Measurements from ENCODE around the gene COG5. TPM values are rescaled to one million over a fixed set of nuclear protein-coding genes. Genes with fewer than 3 reads are reported as not detected.
A peak's percentile ranks its signal among the peaks of the same experiment; 100 is the strongest.

Gene COG5
- total RNA-seq, 1 donor from 2014 or later: 36.3 TPM

DNA sequence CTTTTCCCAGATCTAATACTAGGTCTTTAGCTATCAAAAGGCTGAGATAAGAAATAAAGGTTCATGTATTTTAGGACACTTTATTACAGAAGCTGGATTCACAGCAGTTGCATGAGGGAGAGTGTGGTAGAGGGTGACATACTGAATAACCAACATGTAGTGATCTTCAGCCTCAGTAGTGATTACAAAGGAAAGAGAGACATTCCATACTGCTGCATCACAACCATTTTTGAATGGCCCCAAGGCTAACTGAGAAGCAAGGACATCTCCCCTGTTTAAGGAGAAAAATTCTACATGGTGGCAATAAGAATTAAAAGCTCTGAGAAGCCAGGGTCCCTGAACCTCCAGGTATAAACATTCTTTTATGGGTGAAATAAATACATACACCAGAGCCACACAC, 35.3 kb downstream of the COG5 start:
- H3K4me3 ChIP-seq (ENCODE audit: low read depth, low read length): no peak overlapping the region
- FAIRE-seq: no peak
- no peaks in the 10 kb centered on the region for H3K36me3 ChIP-seq (ENCODE audit: control insufficient read depth, insufficient read depth, low read length)
- DNase-seq (ENCODE audit: low read depth): peak; percentile 64
- TF ChIP-seq, protein P1, sequence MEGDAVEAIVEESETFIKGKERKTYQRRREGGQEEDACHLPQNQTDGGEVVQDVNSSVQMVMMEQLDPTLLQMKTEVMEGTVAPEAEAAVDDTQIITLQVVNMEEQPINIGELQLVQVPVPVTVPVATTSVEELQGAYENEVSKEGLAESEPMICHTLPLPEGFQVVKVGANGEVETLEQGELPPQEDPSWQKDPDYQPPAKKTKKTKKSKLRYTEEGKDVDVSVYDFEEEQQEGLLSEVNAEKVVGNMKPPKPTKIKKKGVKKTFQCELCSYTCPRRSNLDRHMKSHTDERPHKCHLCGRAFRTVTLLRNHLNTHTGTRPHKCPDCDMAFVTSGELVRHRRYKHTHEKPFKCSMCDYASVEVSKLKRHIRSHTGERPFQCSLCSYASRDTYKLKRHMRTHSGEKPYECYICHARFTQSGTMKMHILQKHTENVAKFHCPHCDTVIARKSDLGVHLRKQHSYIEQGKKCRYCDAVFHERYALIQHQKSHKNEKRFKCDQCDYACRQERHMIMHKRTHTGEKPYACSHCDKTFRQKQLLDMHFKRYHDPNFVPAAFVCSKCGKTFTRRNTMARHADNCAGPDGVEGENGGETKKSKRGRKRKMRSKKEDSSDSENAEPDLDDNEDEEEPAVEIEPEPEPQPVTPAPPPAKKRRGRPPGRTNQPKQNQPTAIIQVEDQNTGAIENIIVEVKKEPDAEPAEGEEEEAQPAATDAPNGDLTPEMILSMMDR (IDR thresholded peaks at IDR 0.05; ENCODE audit: insufficient read depth, low read length, severe bottlenecking): no peak
- H3K27me3 ChIP-seq (ENCODE audit: control insufficient read depth, insufficient read depth, low read length): no peaks in the 10 kb centered on the region

DNA sequence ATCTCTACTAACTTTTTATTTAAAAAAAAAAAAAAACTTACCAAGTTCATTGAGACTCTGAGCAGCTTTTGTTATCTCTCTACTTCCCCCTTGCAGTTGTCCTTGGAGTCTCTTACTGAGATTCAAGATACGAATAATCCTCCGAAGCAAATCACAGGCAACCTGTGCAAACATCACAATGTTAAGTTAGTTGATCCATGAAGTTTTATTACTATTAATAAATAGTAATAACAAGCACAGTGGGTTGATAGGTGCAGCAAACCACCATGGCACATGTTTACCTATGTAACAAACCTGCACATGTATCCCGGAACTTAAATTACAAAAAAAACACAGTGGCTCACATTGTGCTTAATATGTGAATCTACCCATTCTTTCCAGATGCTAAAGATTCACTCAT, 36.5 kb downstream of the COG5 start:
- DNase-seq (ENCODE audit: low read depth) (no peak), FAIRE-seq (no peak)
- TF ChIP-seq, protein P1 (IDR thresholded peaks at IDR 0.05; ENCODE audit: insufficient read depth, low read length, severe bottlenecking): no peak
- H3K27me3 ChIP-seq (ENCODE audit: control insufficient read depth, insufficient read depth, low read length): no peaks in the 10 kb centered on the region
- H3K4me3 ChIP-seq (ENCODE audit: low read depth, low read length): no peak overlapping the region
- H3K36me3 ChIP-seq (ENCODE audit: control insufficient read depth, insufficient read depth, low read length): no peaks in the 10 kb centered on the region

DNA sequence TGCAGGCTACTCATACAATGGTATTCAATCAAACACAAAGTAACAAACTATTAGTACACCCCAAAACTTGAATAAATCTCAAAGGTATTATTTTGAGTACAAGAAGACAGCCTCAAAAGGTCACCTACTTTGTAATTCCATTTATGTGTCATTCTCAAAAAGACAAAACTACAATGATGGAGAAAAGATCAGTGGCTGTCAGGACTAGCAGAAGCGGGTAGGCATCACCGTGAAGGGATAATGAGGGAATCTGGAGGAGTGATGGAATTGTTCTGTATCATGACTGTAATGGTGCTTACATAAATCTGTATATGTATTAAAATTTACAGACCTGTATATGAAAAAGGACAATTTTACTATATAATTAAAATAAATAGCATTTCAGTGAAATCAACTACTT, 37.0 kb downstream of the COG5 start:
- FAIRE-seq: no peak
- H3K4me3 ChIP-seq (ENCODE audit: low read depth, low read length): no peak overlapping the region
- TF ChIP-seq, protein P1 (IDR thresholded peaks at IDR 0.05; ENCODE audit: insufficient read depth, low read length, severe bottlenecking): no peak
- no peaks in the 10 kb centered on the region for H3K36me3 ChIP-seq (ENCODE audit: control insufficient read depth, insufficient read depth, low read length)
- no peak for DNase-seq (ENCODE audit: low read depth)
- H3K27me3 ChIP-seq (ENCODE audit: control insufficient read depth, insufficient read depth, low read length): no peaks in the 10 kb centered on the region

DNA sequence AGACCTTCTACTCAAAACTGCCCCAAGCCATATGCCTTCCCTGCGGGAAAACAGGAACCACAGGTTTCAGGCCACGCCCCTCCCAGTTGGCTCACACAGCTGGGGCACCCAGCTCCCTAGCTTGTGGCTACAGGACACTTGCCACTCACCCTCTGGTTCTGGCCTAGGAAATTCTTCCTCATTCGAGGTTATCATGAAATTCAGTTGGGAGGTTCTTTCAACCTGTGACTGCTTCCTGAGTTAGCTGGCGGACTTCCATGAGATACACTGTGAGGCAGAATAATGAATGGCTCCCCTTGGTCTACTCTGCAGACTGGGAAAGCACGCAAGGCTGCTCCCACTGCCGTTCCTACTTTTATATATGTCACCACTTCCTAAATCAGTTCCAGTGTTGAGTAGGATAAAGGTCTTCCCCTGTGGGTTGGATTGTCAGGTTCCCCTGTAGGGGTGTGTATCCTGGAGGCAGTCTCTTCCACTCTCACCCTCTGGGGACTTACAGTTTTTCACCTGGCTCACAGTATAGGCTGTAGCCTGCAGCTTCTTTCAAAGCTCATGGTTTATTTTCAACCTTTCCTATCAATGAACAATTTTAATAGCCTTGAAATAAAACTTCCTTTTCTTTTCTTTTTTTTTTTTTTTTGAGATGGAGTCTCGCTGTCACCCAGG, 56.9 kb downstream of the COG5 start:
- Histone ChIP-seq H3K36me3 (ENCODE audit: control insufficient read depth, insufficient read depth, low read length) (no peaks in the 10 kb centered on the region), H3K4me3 (ENCODE audit: low read depth, low read length) (no peak overlapping the region), H3K27me3 (ENCODE audit: control insufficient read depth, insufficient read depth, low read length) (no peaks in the 10 kb centered on the region)
- peak; percentile 70 for FAIRE-seq
- TF ChIP-seq, protein P1 (IDR thresholded peaks at IDR 0.05; ENCODE audit: insufficient read depth, low read length, severe bottlenecking): no peak
- DNase-seq (ENCODE audit: low read depth): peak; percentile 90

DNA sequence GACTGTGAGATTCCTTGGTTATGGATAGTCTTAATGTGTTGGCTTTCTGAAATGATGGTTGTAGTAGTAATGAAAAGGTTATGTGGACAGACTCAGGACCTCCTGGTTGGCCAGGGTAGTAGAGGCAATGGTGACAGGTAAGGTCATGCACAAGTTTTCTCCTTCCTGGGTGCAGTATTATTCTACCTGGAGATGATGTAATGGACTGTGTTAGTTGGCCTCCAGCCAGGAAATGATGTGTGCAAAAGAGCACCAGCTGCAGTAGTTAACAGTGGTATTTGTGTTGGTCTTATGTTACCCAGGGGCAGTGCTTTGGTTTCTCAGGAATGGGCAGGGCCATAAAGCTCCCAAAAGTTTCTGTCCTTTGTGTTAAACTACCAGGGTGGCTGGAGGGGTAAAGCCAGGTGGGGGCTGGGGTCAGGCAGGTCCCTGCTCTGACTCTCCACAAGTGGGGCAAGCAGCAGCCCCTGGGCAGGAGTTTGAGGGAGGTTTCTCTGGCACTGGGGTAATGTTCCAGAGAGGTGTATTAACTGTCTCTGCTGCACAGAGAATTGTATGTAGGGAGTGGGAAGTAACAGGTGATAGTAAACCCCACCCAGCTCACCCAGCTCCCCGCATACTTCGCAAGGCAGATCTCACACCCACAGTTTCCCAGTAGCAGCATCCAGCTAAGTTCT, 57.6 kb downstream of the COG5 start:
- Histone ChIP-seq H3K4me3 (ENCODE audit: low read depth, low read length) (no peak overlapping the region), H3K36me3 (ENCODE audit: control insufficient read depth, insufficient read depth, low read length) (no peaks in the 10 kb centered on the region), H3K27me3 (ENCODE audit: control insufficient read depth, insufficient read depth, low read length) (no peaks in the 10 kb centered on the region)
- peak; percentile 91 for DNase-seq (ENCODE audit: low read depth)
- FAIRE-seq: peak; percentile 81
- TF ChIP-seq, protein P1 (IDR thresholded peaks at IDR 0.05; ENCODE audit: insufficient read depth, low read length, severe bottlenecking): no peak

Data from bronchial epithelial cell (primary cell).